IMR-90 (cell line): ENCODE results near the gene SIDT1. TPM values are rescaled to one million over a fixed set of nuclear protein-coding genes. Genes with fewer than 3 reads are reported as not detected.

Experiments used
- ATAC-seq: fragments of 200-7000 bp; cut with Tn5 transposase; 2 replicates; pipeline ENCODE4 v1.9.1; 2020; ENCODE audit warnings: low read depth, mild to moderate bottlenecking, moderate library complexity
- BruUV-seq: library from RNA; stranded (reverse); fragments of 400-500 nt; replicated peaks from 2 replicates; lab custom pipeline; 2021; lab: Mats Ljungman, UMichigan
- CTCF ChIA-PET: fragments of 300-600 bp; formaldehyde crosslinking; extraction: SDS; loops from one replicate; lab custom pipeline; 2021; ENCODE audit warnings: antibody characterized with exemption; lab: Yijun Ruan, JAX
- POLR2A ChIA-PET: fragments of 300-600 bp; sonication (Branson Sonifier 250); formaldehyde crosslinking; loops from one replicate; lab custom pipeline; 2022; ENCODE audit warnings: antibody characterized with exemption; ENCODE audit not compliant: unreplicated experiment; lab: Charles Lee
- DNase-seq: peaks from one replicate; pipeline ENCODE4 v3.0.0; 2013
- H2AFZ ChIP-seq: replicated peaks from 2 replicates; pipeline ENCODE3; 2013; ENCODE audit warnings: low read length, mild to moderate bottlenecking; ENCODE audit not compliant: poor library complexity
- H2AK5ac ChIP-seq: 2 replicates; pipeline ENCODE4 v1.6.1; 2013; ENCODE audit warnings: low read depth, low read length, inconsistent platforms
- H2AK9ac ChIP-seq: replicated peaks from 2 replicates; pipeline ENCODE3; 2013; ENCODE audit warnings: mild to moderate bottlenecking, low read depth, low read length, moderate library complexity; ENCODE audit not compliant: poor library complexity
- H2BK120ac ChIP-seq: 2 replicates; pipeline ENCODE4 v1.6.1; 2013; ENCODE audit warnings: low read depth, low read length, inconsistent platforms
- H2BK15ac ChIP-seq: 3 replicates; pipeline ENCODE4 v1.6.1; 2013; ENCODE audit warnings: low read depth, low read length, inconsistent platforms
- H2BK20ac ChIP-seq: 2 replicates; pipeline ENCODE4 v1.6.1; 2013; ENCODE audit warnings: low read depth, mild to moderate bottlenecking, inconsistent platforms, low read length, moderate library complexity
- H2BK5ac ChIP-seq: 2 replicates; pipeline ENCODE4 v1.6.1; 2013; ENCODE audit warnings: mild to moderate bottlenecking, low read depth, low read length, inconsistent platforms; ENCODE audit not compliant: poor library complexity, severe bottlenecking
- H3K14ac ChIP-seq: replicated peaks from 2 replicates; pipeline ENCODE4 v1.6.1; 2013; ENCODE audit warnings: low read depth, low read length, inconsistent platforms
- H3K18ac ChIP-seq: 2 replicates; pipeline ENCODE4 v1.6.1; 2013; ENCODE audit warnings: low read depth, low read length, control low read depth
- H3K23ac ChIP-seq: 2 replicates; pipeline ENCODE4 v1.6.1; 2013; ENCODE audit warnings: low read depth, low read length, inconsistent platforms
- H3K27ac ChIP-seq: 2 replicates; pipeline ENCODE4 v1.5.1; 2013; ENCODE audit warnings: mild to moderate bottlenecking, control low read depth, low read length; ENCODE audit not compliant: insufficient read depth
- H3K27me3 ChIP-seq: 2 replicates; pipeline ENCODE4 v1.6.1; 2013; ENCODE audit warnings: low read length; ENCODE audit not compliant: control insufficient read depth, insufficient read depth
- H3K36me3 ChIP-seq: 2 replicates; pipeline ENCODE4 v1.6.1; 2013; ENCODE audit warnings: low read length, mixed read lengths; ENCODE audit not compliant: control insufficient read depth, insufficient read depth
- H3K4ac ChIP-seq: 2 replicates; pipeline ENCODE4 v1.6.1; 2013; ENCODE audit warnings: low read depth, low read length, inconsistent platforms
- H3K4me1 ChIP-seq: 2 replicates; pipeline ENCODE4 v1.6.1; 2013; ENCODE audit warnings: low read length, mixed read lengths; ENCODE audit not compliant: control insufficient read depth, insufficient read depth
- H3K4me2 ChIP-seq: 2 replicates; pipeline ENCODE4 v1.6.1; 2013; ENCODE audit warnings: low read depth, mild to moderate bottlenecking, control low read depth, low read length, moderate library complexity
- H3K4me3 ChIP-seq: 2 replicates; pipeline ENCODE4 v1.5.1; 2013; ENCODE audit warnings: low read depth, mild to moderate bottlenecking, control low read depth, low read length, moderate library complexity; ENCODE audit not compliant: insufficient read depth
- H3K56ac ChIP-seq: 2 replicates; pipeline ENCODE4 v1.6.1; 2013; ENCODE audit warnings: low read length, inconsistent platforms; ENCODE audit not compliant: insufficient read depth; ENCODE audit errors: extremely low read depth
- H3K79me1 ChIP-seq, 2 experiments: 2 replicates each; pipeline ENCODE4 v1.6.1; 2013; ENCODE audit warnings: low read length in 2 of 2, inconsistent platforms in 1 of 2, low read depth in 1 of 2
- H3K9ac ChIP-seq: 2 replicates; pipeline ENCODE4 v1.6.1; 2013; ENCODE audit warnings: low read depth, low read length, control low read depth
- H3K9me1 ChIP-seq: 2 replicates; pipeline ENCODE4 v1.6.1; 2013; ENCODE audit warnings: low read length, inconsistent platforms; ENCODE audit not compliant: insufficient read depth
- H3K9me3 ChIP-seq: 2 replicates; pipeline ENCODE4 v1.6.1; 2013; ENCODE audit warnings: low read length; ENCODE audit not compliant: control insufficient read depth, insufficient read depth
- H4K20me1 ChIP-seq: 2 replicates; pipeline ENCODE4 v1.6.1; 2013; ENCODE audit warnings: low read length, inconsistent platforms; ENCODE audit not compliant: insufficient read depth
- H4K5ac ChIP-seq: 2 replicates; pipeline ENCODE4 v1.6.1; 2013; ENCODE audit warnings: mild to moderate bottlenecking, low read depth, low read length, control low read depth
- H4K8ac ChIP-seq, 2 experiments: 2 replicates each; pipeline ENCODE4 v1.6.1; 2013; ENCODE audit warnings: low read depth in 2 of 2, low read length in 2 of 2, control low read depth in 1 of 2, inconsistent platforms in 1 of 2
- H4K91ac ChIP-seq: 2 replicates; pipeline ENCODE4 v1.6.1; 2013; ENCODE audit warnings: low read depth, low read length, inconsistent platforms; ENCODE audit not compliant: insufficient read depth
- BHLHE40 ChIP-seq: fragments of 150-350 bp; IDR thresholded peaks from 2 replicates; pipeline ENCODE4 v1.6.1; 2016; ENCODE audit warnings: mild to moderate bottlenecking, low read depth, low read length
- CEBPB ChIP-seq: IDR thresholded peaks from 2 replicates; pipeline ENCODE4 v1.6.1; 2012; ENCODE audit warnings: low read depth, low read length, improper control_type of control experiment
- CHD1 ChIP-seq: IDR thresholded peaks from 2 replicates; pipeline ENCODE4 v1.6.1; 2012; ENCODE audit warnings: low read depth, low read length, improper control_type of control experiment
- CTCF ChIP-seq: conservative IDR thresholded peaks from 2 replicates; pipeline ENCODE4 v1.5.1; 2012; ENCODE audit warnings: mild to moderate bottlenecking, low read depth, low read length, improper control_type of control experiment
- ELK1 ChIP-seq: fragments of 150-350 bp; IDR thresholded peaks from 2 replicates; pipeline ENCODE4 v1.6.1; 2016; ENCODE audit warnings: low read depth, mild to moderate bottlenecking, low read length, moderate library complexity, borderline replicate concordance
- FOS ChIP-seq: fragments of 150-350 bp; IDR thresholded peaks from 2 replicates; pipeline ENCODE4 v1.6.1; 2016; ENCODE audit warnings: low read depth, low read length
- MAFK ChIP-seq: IDR thresholded peaks from 2 replicates; pipeline ENCODE4 v1.6.1; 2012; ENCODE audit warnings: low read depth, low read length, improper control_type of control experiment
- MAZ ChIP-seq: IDR thresholded peaks from 2 replicates; pipeline ENCODE4 v1.6.1; 2012; ENCODE audit warnings: low read depth, mild to moderate bottlenecking, low read length, improper control_type of control experiment, moderate library complexity, borderline replicate concordance
- MXI1 ChIP-seq: IDR thresholded peaks from 2 replicates; pipeline ENCODE4 v1.6.1; 2012; ENCODE audit warnings: low read depth, mild to moderate bottlenecking, low read length, moderate library complexity, borderline replicate concordance
- NFE2L2 ChIP-seq: fragments of 150-350 bp; IDR thresholded peaks from 2 replicates; pipeline ENCODE4 v1.6.1; 2016; ENCODE audit warnings: low read depth, mild to moderate bottlenecking, low read length
- POLR2A ChIP-seq: IDR thresholded peaks from 2 replicates; pipeline ENCODE4 v1.6.1; 2012; ENCODE audit warnings: mild to moderate bottlenecking, low read depth, low read length
- RAD21 ChIP-seq: IDR thresholded peaks from 2 replicates; pipeline ENCODE4 v1.6.1; 2012; ENCODE audit warnings: low read length, improper control_type of control experiment
- RCOR1 ChIP-seq: IDR thresholded peaks from 2 replicates; pipeline ENCODE4 v1.6.1; 2012; ENCODE audit warnings: mild to moderate bottlenecking, low read length, improper control_type of control experiment; ENCODE audit not compliant: insufficient replicate concordance
- RFX5 ChIP-seq: IDR thresholded peaks from 2 replicates; pipeline ENCODE4 v1.8.0; 2012; ENCODE audit warnings: low read depth, mild to moderate bottlenecking, low read length, moderate library complexity
- SMC3 ChIP-seq: fragments of 150-350 bp; IDR thresholded peaks from 2 replicates; pipeline ENCODE4 v1.6.1; 2016; ENCODE audit warnings: low read depth, mild to moderate bottlenecking, antibody characterized with exemption, low read length, moderate library complexity
- dilution Hi-C: fragments of 300-500 bp; cut with HindIII; formaldehyde crosslinking; loops from one replicate; pipeline ENCODE4 v1.14.3; 2018; ENCODE audit warnings: low sequenced_read_pairs; ENCODE audit not compliant: unreplicated experiment
- in situ Hi-C: fragments of 300-500 bp; cut with MboI; formaldehyde crosslinking; loops from 3 replicates; pipeline ENCODE4 v1.14.3; 2019; ENCODE audit warnings: low sequenced_read_pairs, inconsistent platforms, mixed read lengths
- intact Hi-C: fragments of 100-400 bp; cut with micrococcal nuclease; formaldehyde crosslinking; loops from 2 replicates; pipeline ENCODE4 v1.10.0; 2022
- polyA plus RNA-seq, 3 experiments: library from polyadenylated mRNA; depleted of rRNA; stranded (reverse); fragments of >200 nt; gene quantifications; 2 replicates each; pipeline ENCODE4 v1.2.3, GENCODE V29; 2012; ENCODE audit warnings: low replicate concordance in 1 of 3
- total RNA-seq: library from RNA; depleted of rRNA; stranded (reverse); fragments of >200 nt; gene quantifications from 2 replicates; pipeline ENCODE4 v1.2.3, GENCODE V29; 2012

SIDT1 gene
- total and polyA plus RNA-seq, 2 of the 4 experiments (the other 2 are of a cell fraction), result not detected

GRCh38 chr3:113664523-113665094 is 132.3 kb downstream of the SIDT1 start:
- in situ Hi-C loops (no loop called here), intact Hi-C loops (no loop called here), dilution Hi-C loops (no loop called here)
- no peak overlapping the region for H3K4me3 ChIP-seq
- no peak overlapping the region for H4K8ac ChIP-seq
- H3K27me3 ChIP-seq, result no peaks in the 10 kb centered on the region
- no peak overlapping the region; the same call in 1 of the 2 replicates for H3K18ac ChIP-seq
- no peak overlapping the region for H3K14ac ChIP-seq
- H3K23ac ChIP-seq, result no peak overlapping the region
- BruUV-seq, result no TSS peak
- H4K5ac ChIP-seq, result no peak overlapping the region
- H2AK5ac ChIP-seq, result no peak overlapping the region
- TF ChIP-seq CEBPB (no peak), BHLHE40 (no peak), MAZ (no peak), SMC3 (no peak), CTCF (no peak), POLR2A (no peak), RAD21 (no peak), MXI1 (no peak), ELK1 (no peak), MAFK (no peak), NFE2L2 (no peak), FOS (no peak), RCOR1 (no peak), RFX5 (no peak), CHD1 (no peak)
- no peak overlapping the region for H4K91ac ChIP-seq
- no peak for DNase-seq
- H3K4me2 ChIP-seq, result no peak overlapping the region
- no peak overlapping the region for H3K4ac ChIP-seq
- no peak overlapping the region for H2BK120ac ChIP-seq
- no peaks in the 10 kb centered on the region; a peak in 1 of 4 replicates for H3K79me1 ChIP-seq
- H3K27ac ChIP-seq, result no peak overlapping the region
- no peak overlapping the region for H2AFZ ChIP-seq
- H3K4me1 ChIP-seq, result peaks cover 7% of the 10 kb centered on the region
- peaks cover 11% of the 10 kb centered on the region for H3K9me1 ChIP-seq
- no peak overlapping the region for H3K56ac ChIP-seq
- no peaks in the 10 kb centered on the region for H4K20me1 ChIP-seq
- ATAC-seq, result no peak
- H3K36me3 ChIP-seq, result peaks cover 13% of the 10 kb centered on the region
- no peak overlapping the region for H2BK5ac ChIP-seq
- ChIA-PET POLR2A (no interaction called here), CTCF (no interaction called here)
- no peak overlapping the region for H2AK9ac ChIP-seq
- no peak overlapping the region for H2BK20ac ChIP-seq
- H2BK15ac ChIP-seq, result no peak overlapping the region
- no peak overlapping the region for H3K9ac ChIP-seq
- no peaks in the 10 kb centered on the region for H3K9me3 ChIP-seq
